GM23248 (cell line): ENCODE data around the gene ANKS1B.

ENCODE experiments used
- EZH2 ChIP-seq: fragments of 200-600 bp; sonication (generic); IDR thresholded peaks from 2 replicates; pipeline ENCODE4 v1.6.1; 2018; ENCODE audit warnings: antibody characterized with exemption, mild to moderate bottlenecking; ENCODE audit not compliant: insufficient read depth, poor library complexity, severe bottlenecking
- EZH2phosphoT487 ChIP-seq: fragments of 200-600 bp; sonication (generic); IDR thresholded peaks from 2 replicates; pipeline ENCODE4 v1.6.1; 2018; ENCODE audit warnings: antibody characterized with exemption, moderate library complexity, mild to moderate bottlenecking, low read depth; ENCODE audit not compliant: insufficient read depth

- TF ChIP-seq EZH2phosphoT487 (no peak), EZH2 (no peak)
Measured at GRCh38 chr12:99768758-99769157, 216.0 kb downstream of the ANKS1B start.
